Breast epithelium (tissue), 3 donors: ENCODE data around the gene ACSL3.

Source experiments
- CTCF ChIP-seq, 3 donors: fragments of 450-650 bp; IDR thresholded peaks; one replicate each; pipeline ENCODE4 v1.5.1; 2016 to 2017; ENCODE audit warnings: antibody characterized with exemption in 3 of 3, mild to moderate bottlenecking in 3 of 3, moderate library complexity in 3 of 3
- POLR2A ChIP-seq: fragments of 450-650 bp; IDR thresholded peaks from one replicate; pipeline ENCODE4 v1.6.1; 2016; ENCODE audit warnings: antibody characterized with exemption, mild to moderate bottlenecking, moderate library complexity
- POLR2AphosphoS5 ChIP-seq, 3 donors: sonication (generic); formaldehyde crosslinking; IDR thresholded peaks; one replicate each; pipeline ENCODE4 v1.6.1; 2017; ENCODE audit warnings: antibody characterized with exemption in 3 of 3

GRCh38 chr2:222909286-222909685 is 48.5 kb downstream of the ACSL3 start:
- TF ChIP-seq CTCF (IDR thresholded peaks at IDR 0.05), result no peak
- no peak for TF ChIP-seq POLR2A
- no peak for TF ChIP-seq POLR2AphosphoS5 (IDR thresholded peaks at IDR 0.05)
